Measurements from ENCODE around the gene OSBP2. TPM values are rescaled to one million over a fixed set of nuclear protein-coding genes. Genes with fewer than 3 reads are reported as not detected.

OSBP2 gene
- total and polyA plus RNA-seq, 2 experiments from 2014 or later, result 2.1 to 2.9 TPM

GRCh38 chr22:30910358-30910757 lies 215.7 kb downstream of the OSBP2 start:
- DNase-seq (ENCODE audit: low spot score), result no peak
- Mint-ChIP-seq H3K4me1 (no peaks in the 10 kb centered on the region), H3K36me3 (ENCODE audit: low read depth) (peaks cover 18% of the 10 kb centered on the region), H3K9me3 (no peaks in the 10 kb centered on the region), H3K27ac (no peak overlapping the region), H3K27me3 (ENCODE audit: insufficient read depth, low read depth, poor library complexity) (no peaks in the 10 kb centered on the region), H3K4me3 (no peak overlapping the region)
- H3K79me2 ChIP-seq (replicated peaks; ENCODE audit: insufficient read depth), result no peaks in the 10 kb centered on the region
- H3K27ac ChIP-seq (ENCODE audit: low read depth), result no peak overlapping the region
- H3K9me2 ChIP-seq (ENCODE audit: insufficient read depth), result no peaks in the 10 kb centered on the region
- H3K36me3 ChIP-seq (ENCODE audit: insufficient read depth), result peaks cover 28% of the 10 kb centered on the region
- no peaks in the 10 kb centered on the region for H3K4me1 ChIP-seq (ENCODE audit: insufficient read depth)
- H4K20me1 ChIP-seq (replicated peaks; ENCODE audit: insufficient read depth), result no peaks in the 10 kb centered on the region; the same call in 1 of the 2 replicates
- no peak overlapping the region for H2AFZ ChIP-seq
- H3F3A ChIP-seq (replicated peaks; ENCODE audit: low read depth), result no peaks in the 10 kb centered on the region
- H3K27me3 ChIP-seq (ENCODE audit: insufficient read depth), result no peaks in the 10 kb centered on the region
- H3K4me3 ChIP-seq, result no peak overlapping the region
- no peak overlapping the region for H3K4me2 ChIP-seq
- ATAC-seq, result no peak
- TF ChIP-seq REST (IDR thresholded peaks at IDR 0.05; ENCODE audit: unreplicated experiment) (no peak), NANOG (IDR thresholded peaks at IDR 0.05; ENCODE audit: borderline replicate concordance) (no peak), POLR2AphosphoS5 (IDR thresholded peaks at IDR 0.05; ENCODE audit: low read depth) (no peak), ZNF462 (CRISPR knock-in tag; IDR thresholded peaks at IDR 0.05) (no peak), ETS1 (IDR thresholded peaks at IDR 0.05) (no peak), JUNB (IDR thresholded peaks at IDR 0.05; ENCODE audit: unreplicated experiment) (no peak), CREB1 (CRISPR knock-in tag; IDR thresholded peaks at IDR 0.05; ENCODE audit: low read depth) (no peak), STAT1 (IDR thresholded peaks at IDR 0.05; ENCODE audit: unreplicated experiment) (no peak), CTCF (conservative IDR thresholded peaks at IDR 0.05; ENCODE audit: low read depth in 2 of 2) (no peak), ZNF114 (CRISPR knock-in tag; IDR thresholded peaks at IDR 0.05) (no peak)
